ENCODE results near the gene PRSS36.

DNA sequence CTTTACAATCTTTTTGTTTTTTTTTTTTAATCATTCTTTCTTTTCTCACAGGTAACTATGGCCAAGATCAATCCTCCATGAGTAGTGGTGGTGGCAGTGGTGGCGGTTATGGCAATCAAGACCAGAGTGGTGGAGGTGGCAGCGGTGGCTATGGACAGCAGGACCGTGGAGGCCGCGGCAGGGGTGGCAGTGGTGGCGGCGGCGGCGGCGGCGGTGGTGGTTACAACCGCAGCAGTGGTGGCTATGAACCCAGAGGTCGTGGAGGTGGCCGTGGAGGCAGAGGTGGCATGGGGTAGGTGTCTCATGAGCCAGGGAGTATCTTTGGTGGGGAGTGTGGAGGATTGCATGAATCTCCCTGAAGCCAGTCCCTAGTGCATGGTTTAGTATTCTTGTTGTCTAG, 35.0 kb upstream of the PRSS36 start:
- TF ChIP-seq POLR2AphosphoS5 (IDR thresholded peaks at IDR 0.05) (no peak), RAD21 (conservative IDR thresholded peaks at IDR 0.05) (no peak), EZH2 (IDR thresholded peaks at IDR 0.05; ENCODE audit: borderline replicate concordance, insufficient read depth, low read length, poor library complexity, severe bottlenecking) (no peak), EP300 (conservative IDR thresholded peaks at IDR 0.05; ENCODE audit: poor library complexity, severe bottlenecking) (no peak), TAF1 (IDR thresholded peaks at IDR 0.05; ENCODE audit: low read depth) (no peak), MXI1 (conservative IDR thresholded peaks at IDR 0.05; ENCODE audit: poor library complexity, severe bottlenecking) (no peak), SMC3 (conservative IDR thresholded peaks at IDR 0.05; ENCODE audit: poor library complexity) (no peak)
- TF ChIP-seq, protein P1, sequence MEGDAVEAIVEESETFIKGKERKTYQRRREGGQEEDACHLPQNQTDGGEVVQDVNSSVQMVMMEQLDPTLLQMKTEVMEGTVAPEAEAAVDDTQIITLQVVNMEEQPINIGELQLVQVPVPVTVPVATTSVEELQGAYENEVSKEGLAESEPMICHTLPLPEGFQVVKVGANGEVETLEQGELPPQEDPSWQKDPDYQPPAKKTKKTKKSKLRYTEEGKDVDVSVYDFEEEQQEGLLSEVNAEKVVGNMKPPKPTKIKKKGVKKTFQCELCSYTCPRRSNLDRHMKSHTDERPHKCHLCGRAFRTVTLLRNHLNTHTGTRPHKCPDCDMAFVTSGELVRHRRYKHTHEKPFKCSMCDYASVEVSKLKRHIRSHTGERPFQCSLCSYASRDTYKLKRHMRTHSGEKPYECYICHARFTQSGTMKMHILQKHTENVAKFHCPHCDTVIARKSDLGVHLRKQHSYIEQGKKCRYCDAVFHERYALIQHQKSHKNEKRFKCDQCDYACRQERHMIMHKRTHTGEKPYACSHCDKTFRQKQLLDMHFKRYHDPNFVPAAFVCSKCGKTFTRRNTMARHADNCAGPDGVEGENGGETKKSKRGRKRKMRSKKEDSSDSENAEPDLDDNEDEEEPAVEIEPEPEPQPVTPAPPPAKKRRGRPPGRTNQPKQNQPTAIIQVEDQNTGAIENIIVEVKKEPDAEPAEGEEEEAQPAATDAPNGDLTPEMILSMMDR (IDR thresholded peaks at IDR 0.05; ENCODE audit: poor library complexity, severe bottlenecking), result no peak
- TF ChIP-seq, protein P2, sequence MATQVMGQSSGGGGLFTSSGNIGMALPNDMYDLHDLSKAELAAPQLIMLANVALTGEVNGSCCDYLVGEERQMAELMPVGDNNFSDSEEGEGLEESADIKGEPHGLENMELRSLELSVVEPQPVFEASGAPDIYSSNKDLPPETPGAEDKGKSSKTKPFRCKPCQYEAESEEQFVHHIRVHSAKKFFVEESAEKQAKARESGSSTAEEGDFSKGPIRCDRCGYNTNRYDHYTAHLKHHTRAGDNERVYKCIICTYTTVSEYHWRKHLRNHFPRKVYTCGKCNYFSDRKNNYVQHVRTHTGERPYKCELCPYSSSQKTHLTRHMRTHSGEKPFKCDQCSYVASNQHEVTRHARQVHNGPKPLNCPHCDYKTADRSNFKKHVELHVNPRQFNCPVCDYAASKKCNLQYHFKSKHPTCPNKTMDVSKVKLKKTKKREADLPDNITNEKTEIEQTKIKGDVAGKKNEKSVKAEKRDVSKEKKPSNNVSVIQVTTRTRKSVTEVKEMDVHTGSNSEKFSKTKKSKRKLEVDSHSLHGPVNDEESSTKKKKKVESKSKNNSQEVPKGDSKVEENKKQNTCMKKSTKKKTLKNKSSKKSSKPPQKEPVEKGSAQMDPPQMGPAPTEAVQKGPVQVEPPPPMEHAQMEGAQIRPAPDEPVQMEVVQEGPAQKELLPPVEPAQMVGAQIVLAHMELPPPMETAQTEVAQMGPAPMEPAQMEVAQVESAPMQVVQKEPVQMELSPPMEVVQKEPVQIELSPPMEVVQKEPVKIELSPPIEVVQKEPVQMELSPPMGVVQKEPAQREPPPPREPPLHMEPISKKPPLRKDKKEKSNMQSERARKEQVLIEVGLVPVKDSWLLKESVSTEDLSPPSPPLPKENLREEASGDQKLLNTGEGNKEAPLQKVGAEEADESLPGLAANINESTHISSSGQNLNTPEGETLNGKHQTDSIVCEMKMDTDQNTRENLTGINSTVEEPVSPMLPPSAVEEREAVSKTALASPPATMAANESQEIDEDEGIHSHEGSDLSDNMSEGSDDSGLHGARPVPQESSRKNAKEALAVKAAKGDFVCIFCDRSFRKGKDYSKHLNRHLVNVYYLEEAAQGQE (IDR thresholded peaks at IDR 0.05; ENCODE audit: borderline replicate concordance), result no peak

All from neural cell (in vitro differentiated cells).